Mesothelial cell of epicardium (in vitro differentiated cells): ENCODE results near the gene LIG3. TPM values are rescaled to one million over a fixed set of nuclear protein-coding genes. Genes with fewer than 3 reads are reported as not detected.

Experiments used
- DNase-seq, 2 experiments: peaks; one replicate each; pipeline ENCODE4 v3.0.0; 2021; ENCODE audit warnings: low spot score in 2 of 2; ENCODE audit not compliant: unreplicated experiment in 2 of 2
- H3K27ac Mint-ChIP-seq: 2 replicates; pipeline ENCODE4 v1.8.0; 2021; ENCODE audit warnings: mixed read lengths
- H3K27me3 Mint-ChIP-seq: 2 replicates; pipeline ENCODE4 v1.8.0; 2021; ENCODE audit warnings: low read depth, mixed read lengths
- H3K36me3 Mint-ChIP-seq: 2 replicates; pipeline ENCODE4 v1.8.0; 2021; ENCODE audit warnings: mixed read lengths
- H3K4me1 Mint-ChIP-seq: 2 replicates; pipeline ENCODE4 v1.8.0; 2021; ENCODE audit warnings: mixed read lengths
- H3K4me3 Mint-ChIP-seq: 2 replicates; pipeline ENCODE4 v1.8.0; 2021; ENCODE audit warnings: mild to moderate bottlenecking, moderate library complexity, mixed read lengths
- H3K9me3 Mint-ChIP-seq: 2 replicates; pipeline ENCODE4 v1.8.0; 2021; ENCODE audit warnings: mixed read lengths
- total RNA-seq: library from RNA; stranded (reverse); gene quantifications from 3 replicates; pipeline ENCODE4 v1.2.1, GENCODE V29; 2021
- TF ChIP-seq, protein P1 (sequence below): fragments of 200-600 bp; sonication (generic); IDR thresholded peaks from one replicate; pipeline ENCODE4 v1.5.0; 2021; ENCODE audit warnings: antibody characterized with exemption; ENCODE audit not compliant: unreplicated experiment

The LIG3 gene
- total RNA-seq, 1 donor from 2014 or later, result 84.4 TPM

DNA sequence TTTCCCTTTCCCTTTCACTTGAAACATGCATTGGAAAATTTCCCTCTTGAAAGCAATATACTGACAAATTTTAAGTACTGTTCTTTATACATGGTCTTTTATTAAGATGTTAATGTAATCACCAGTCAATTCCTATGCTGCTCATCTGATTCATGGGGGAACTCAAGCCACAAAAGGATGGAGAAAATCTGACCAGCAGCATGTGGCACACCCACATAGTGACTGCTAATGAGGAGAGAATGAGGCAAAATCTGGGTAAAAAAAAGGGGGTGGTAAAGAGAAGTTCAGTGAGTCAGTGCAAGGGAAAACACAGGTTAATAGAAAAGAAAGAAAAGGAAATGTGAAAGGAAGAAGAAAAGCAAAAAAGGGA is 71.9 kb downstream of the LIG3 start:
- TF ChIP-seq, protein P1, sequence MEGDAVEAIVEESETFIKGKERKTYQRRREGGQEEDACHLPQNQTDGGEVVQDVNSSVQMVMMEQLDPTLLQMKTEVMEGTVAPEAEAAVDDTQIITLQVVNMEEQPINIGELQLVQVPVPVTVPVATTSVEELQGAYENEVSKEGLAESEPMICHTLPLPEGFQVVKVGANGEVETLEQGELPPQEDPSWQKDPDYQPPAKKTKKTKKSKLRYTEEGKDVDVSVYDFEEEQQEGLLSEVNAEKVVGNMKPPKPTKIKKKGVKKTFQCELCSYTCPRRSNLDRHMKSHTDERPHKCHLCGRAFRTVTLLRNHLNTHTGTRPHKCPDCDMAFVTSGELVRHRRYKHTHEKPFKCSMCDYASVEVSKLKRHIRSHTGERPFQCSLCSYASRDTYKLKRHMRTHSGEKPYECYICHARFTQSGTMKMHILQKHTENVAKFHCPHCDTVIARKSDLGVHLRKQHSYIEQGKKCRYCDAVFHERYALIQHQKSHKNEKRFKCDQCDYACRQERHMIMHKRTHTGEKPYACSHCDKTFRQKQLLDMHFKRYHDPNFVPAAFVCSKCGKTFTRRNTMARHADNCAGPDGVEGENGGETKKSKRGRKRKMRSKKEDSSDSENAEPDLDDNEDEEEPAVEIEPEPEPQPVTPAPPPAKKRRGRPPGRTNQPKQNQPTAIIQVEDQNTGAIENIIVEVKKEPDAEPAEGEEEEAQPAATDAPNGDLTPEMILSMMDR, result no peak

GRCh38 chr17:35052780-35053179 is 72.5 kb downstream of the LIG3 start:
- TF ChIP-seq, protein P1, result no peak
- no peak overlapping the region for H3K27ac Mint-ChIP-seq
- H3K9me3 Mint-ChIP-seq, result no peaks in the 10 kb centered on the region
- peaks cover 2% of the 10 kb centered on the region for H3K36me3 Mint-ChIP-seq
- no peak for DNase-seq
- no peaks in the 10 kb centered on the region for H3K27me3 Mint-ChIP-seq
- H3K4me3 Mint-ChIP-seq, result no peak overlapping the region
- H3K4me1 Mint-ChIP-seq, result peaks cover 16% of the 10 kb centered on the region

More for the DNA sequence above, 71.9 kb downstream of the LIG3 start:
- Mint-ChIP-seq H3K4me3 (no peak overlapping the region), H3K27ac (no peak overlapping the region), H3K36me3 (peaks cover 2% of the 10 kb centered on the region), H3K4me1 (peaks cover 11% of the 10 kb centered on the region), H3K27me3 (no peaks in the 10 kb centered on the region), H3K9me3 (no peaks in the 10 kb centered on the region)
- no peak for DNase-seq

- Mint-ChIP-seq H3K9me3 (no peaks in the 10 kb centered on the region), H3K4me3 (no peak overlapping the region), H3K36me3 (peaks cover 2% of the 10 kb centered on the region), H3K27ac (no peak overlapping the region), H3K27me3 (no peaks in the 10 kb centered on the region), H3K4me1 (peaks cover 20% of the 10 kb centered on the region)
- no peak for DNase-seq
- TF ChIP-seq, protein P1, result no peak
Measured at GRCh38 chr17:35053204-35053603, 72.9 kb downstream of the LIG3 start.

GRCh38 chr17:35056013-35056412 is 75.7 kb downstream of the LIG3 start:
- no peaks in the 10 kb centered on the region for H3K9me3 Mint-ChIP-seq
- no peak overlapping the region for H3K4me3 Mint-ChIP-seq
- H3K4me1 Mint-ChIP-seq, result peaks cover 11% of the 10 kb centered on the region
- H3K27ac Mint-ChIP-seq, result no peak overlapping the region
- DNase-seq, result no peak
- H3K27me3 Mint-ChIP-seq, result no peaks in the 10 kb centered on the region
- TF ChIP-seq, protein P1, result no peak
- H3K36me3 Mint-ChIP-seq, result peaks cover 4% of the 10 kb centered on the region

- no peaks in the 10 kb centered on the region for H3K9me3 Mint-ChIP-seq
Measured at GRCh38 chr17:35057332-35057915, 77.1 kb downstream of the LIG3 start.

More at GRCh38 chr17:35057332-35057915, 77.1 kb downstream of the LIG3 start:
- H3K36me3 Mint-ChIP-seq, result peaks cover 4% of the 10 kb centered on the region
- H3K4me1 Mint-ChIP-seq, result peaks cover 11% of the 10 kb centered on the region
- TF ChIP-seq, protein P1, result no peak
- H3K4me3 Mint-ChIP-seq, result no peak overlapping the region
- H3K27ac Mint-ChIP-seq, result peak overlapping the region; percentile 61
- no peak for DNase-seq
- no peaks in the 10 kb centered on the region for H3K27me3 Mint-ChIP-seq

Other genes with a start within 250 kb of the LIG3 start
- 3.2 to 3.5 TPM (median 3.3 TPM) in 3 replicates for gene CCT6B, start 19.1 kb upstream of the LIG3 start, total RNA-seq
- gene ZNF830, start 19.0 kb upstream of the LIG3 start, total RNA-seq, result 17.2 to 18.5 TPM (median 17.9 TPM) in 3 replicates
- gene RFFL, start 83.2 kb downstream of the LIG3 start, total RNA-seq, result 15.8 to 19.8 TPM (median 16.7 TPM) in 3 replicates
- 12.0 to 17.2 TPM (median 14.8 TPM) in 3 replicates for gene RAD51D, start 139.3 kb downstream of the LIG3 start, total RNA-seq
- not detected in 3 replicates for gene FNDC8, start 141.1 kb downstream of the LIG3 start, total RNA-seq
- gene NLE1, start 161.8 kb downstream of the LIG3 start, total RNA-seq, result 22.4 to 23.8 TPM (median 22.9 TPM) in 3 replicates
- gene UNC45B, start 167.3 kb downstream of the LIG3 start, total RNA-seq, result not detected in 3 replicates
- not detected in 3 replicates for gene SLC35G3, start 213.9 kb downstream of the LIG3 start, total RNA-seq